Uterus (tissue), 4 donors: ENCODE data around the gene PTPRD. TPM values are rescaled to one million over a fixed set of nuclear protein-coding genes. Genes with fewer than 3 reads are reported as not detected.

Source experiments
- DNase-seq, 2 donors: peaks; one replicate each; pipeline ENCODE4 v3.0.0-alpha.2; 2019 to 2020
- H3K27ac ChIP-seq, 2 donors: fragments of 200-600 bp; sonication (generic); 1 replicate in 1 of 2; 2 replicates in 1 of 2; pipeline ENCODE4 v1.5.1; 2016 to 2018
- H3K27me3 ChIP-seq, 2 donors: fragments of 200-600 bp; sonication (generic); one replicate each; pipeline ENCODE4 v1.5.1; 2018 to 2019; ENCODE audit warnings: control low read depth in 1 of 2
- H3K36me3 ChIP-seq, 2 donors: fragments of 200-600 bp; sonication (generic); one replicate each; pipeline ENCODE4 v1.5.1; 2019; ENCODE audit warnings: control low read depth in 1 of 2
- H3K4me1 ChIP-seq, 2 donors: fragments of 200-600 bp; sonication (generic); one replicate each; pipeline ENCODE4 v1.5.1; 2018 to 2019; ENCODE audit warnings: control low read depth in 1 of 2
- H3K4me3 ChIP-seq, 2 donors: fragments of 200-600 bp; sonication (generic); 1 replicate in 1 of 2; 2 replicates in 1 of 2; pipeline ENCODE4 v1.5.1; 2018 to 2019; ENCODE audit warnings: mild to moderate bottlenecking in 1 of 2
- H3K9me3 ChIP-seq, 2 donors: fragments of 200-600 bp; sonication (generic); one replicate each; pipeline ENCODE4 v1.5.1; 2019; ENCODE audit warnings: control low read depth in 1 of 2
- CTCF ChIP-seq, 4 experiments: fragments of 200-600 bp in 2 of 4; fragments of 450-650 bp in 2 of 4; sonication (generic) in 2 of 4; IDR thresholded peaks; one replicate each; pipeline ENCODE4 v1.5.1; 2016 to 2019; ENCODE audit warnings: antibody characterized with exemption in 4 of 4, mild to moderate bottlenecking in 2 of 4, moderate library complexity in 1 of 4
- POLR2A ChIP-seq, 2 donors: fragments of 450-650 bp; IDR thresholded peaks; one replicate each; pipeline ENCODE4 v1.6.1; 2016; ENCODE audit warnings: antibody characterized with exemption in 2 of 2, mild to moderate bottlenecking in 1 of 2, moderate library complexity in 1 of 2
- intact Hi-C: fragments of 100-400 bp; cut with DNase I; formaldehyde crosslinking; loops from one replicate; pipeline ENCODE4 v1.15.1; 2023; ENCODE audit warnings: low total_unique reads
- total RNA-seq, 4 donors: library from RNA; depleted of rRNA in 3 of 4; stranded (reverse); fragments of >200 nt in 3 of 4; gene quantifications; one replicate each; pipeline versions ENCODE4 v1.1.0 to v1.2.4, GENCODE V29; 2014 to 2023
- donor health status: DM: yes; HTN: yes; CAD: no.

Gene PTPRD
- total RNA-seq, 4 donors from 2014 or later: 1.2 to 136 (median 26.4) TPM

DNA sequence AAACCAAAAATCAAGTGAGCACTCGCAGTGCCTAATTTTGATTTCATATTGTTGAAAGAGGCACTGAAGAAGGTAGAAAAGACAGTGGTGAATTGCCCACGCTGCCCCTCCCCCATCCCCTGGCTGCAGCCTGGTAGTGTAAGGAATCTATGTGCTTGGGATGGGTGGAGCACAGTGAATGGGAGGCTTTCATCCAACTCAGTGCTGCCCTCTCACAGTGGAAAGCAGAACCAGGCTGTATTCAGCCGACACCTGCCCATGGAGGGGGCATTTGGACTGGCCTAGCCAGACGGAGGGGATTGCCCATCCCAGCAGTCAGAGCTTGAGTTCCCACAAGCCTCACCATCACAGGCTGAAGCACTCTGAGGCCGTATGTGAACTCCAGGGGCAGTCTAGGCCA, 2012.9 kb downstream of the PTPRD start:
- Histone ChIP-seq H3K9me3 (no peaks in the 10 kb centered on the region), H3K4me1 (no peaks in the 10 kb centered on the region), H3K36me3 (no peaks in the 10 kb centered on the region), H3K27me3 (no peaks in the 10 kb centered on the region), H3K4me3 (no peak overlapping the region), H3K27ac (no peak overlapping the region)
- TF ChIP-seq POLR2A (IDR thresholded peaks at IDR 0.05) (no peak), CTCF (IDR thresholded peaks at IDR 0.05) (no peak)
- DNase-seq: no peak
- intact Hi-C loops: no loop called here

GRCh38 chr9:8589476-8589875, 2023.3 kb downstream of the PTPRD start:
- no peaks in the 10 kb centered on the region for H3K9me3 ChIP-seq
- no peaks in the 10 kb centered on the region for H3K4me1 ChIP-seq
- no peak for TF ChIP-seq POLR2A (IDR thresholded peaks at IDR 0.05)
- no peak for TF ChIP-seq CTCF (IDR thresholded peaks at IDR 0.05)
- H3K4me3 ChIP-seq: no peak overlapping the region
- DNase-seq: no peak
- intact Hi-C loops: no loop called here
- H3K27me3 ChIP-seq: no peaks in the 10 kb centered on the region
- no peaks in the 10 kb centered on the region for H3K36me3 ChIP-seq
- no peak overlapping the region for H3K27ac ChIP-seq

- H3K27me3 ChIP-seq: no peaks in the 10 kb centered on the region
- no peak for TF ChIP-seq CTCF (IDR thresholded peaks at IDR 0.05)
- no peak for TF ChIP-seq POLR2A (IDR thresholded peaks at IDR 0.05)
- no peaks in the 10 kb centered on the region for H3K4me1 ChIP-seq
- no peak overlapping the region for H3K4me3 ChIP-seq
- DNase-seq: no peak
- H3K9me3 ChIP-seq: no peaks in the 10 kb centered on the region
- no peak overlapping the region for H3K27ac ChIP-seq
- intact Hi-C loops: no loop called here
- H3K36me3 ChIP-seq: no peaks in the 10 kb centered on the region
These were observed 2027.8 kb downstream of the PTPRD start for GRCh38 chr9:8585036-8585435.

DNA sequence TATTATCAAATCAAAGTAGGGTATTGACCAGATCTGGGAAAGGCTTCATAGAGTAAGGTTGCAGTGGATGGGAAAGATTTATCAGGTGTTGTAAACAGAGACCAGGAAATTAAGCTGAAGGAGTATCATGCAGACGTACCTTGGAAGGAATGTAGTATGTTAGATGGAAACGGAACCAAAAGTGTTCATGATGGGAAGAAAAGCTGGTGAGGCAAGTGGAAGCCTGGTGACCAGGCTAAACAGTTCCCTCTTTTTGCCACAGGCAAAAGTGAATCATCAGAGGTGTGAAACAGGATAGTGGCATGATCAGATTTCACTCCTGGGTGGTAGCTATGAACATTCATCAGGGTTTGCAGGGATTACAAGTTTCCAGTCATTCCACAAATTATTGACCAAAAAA, 2033.1 kb downstream of the PTPRD start:
- Histone ChIP-seq H3K4me1 (no peaks in the 10 kb centered on the region), H3K4me3 (no peak overlapping the region), H3K36me3 (no peaks in the 10 kb centered on the region), H3K9me3 (no peaks in the 10 kb centered on the region), H3K27ac (no peak overlapping the region), H3K27me3 (no peaks in the 10 kb centered on the region)
- intact Hi-C loops: no loop called here
- DNase-seq: no peak
- TF ChIP-seq POLR2A (IDR thresholded peaks at IDR 0.05) (no peak), CTCF (IDR thresholded peaks at IDR 0.05) (no peak)

- Histone ChIP-seq H3K27me3 (no peaks in the 10 kb centered on the region), H3K4me3 (no peak overlapping the region), H3K4me1 (no peaks in the 10 kb centered on the region), H3K36me3 (no peaks in the 10 kb centered on the region), H3K27ac (no peak overlapping the region), H3K9me3 (no peaks in the 10 kb centered on the region)
- no peak for DNase-seq
- TF ChIP-seq CTCF (IDR thresholded peaks at IDR 0.05): no peak
- TF ChIP-seq POLR2A (IDR thresholded peaks at IDR 0.05): no peak
- intact Hi-C loops: no loop called here
These were observed 2036.1 kb downstream of the PTPRD start for GRCh38 chr9:8576741-8577140.
